Gastrocnemius medialis (tissue), 4 donors: ENCODE data around the gene ARHGAP6.

ENCODE experiments used
- POLR2A ChIP-seq, 2 donors: fragments of 450-650 bp; IDR thresholded peaks; one replicate each; pipeline ENCODE4 v1.6.1; 2017; ENCODE audit warnings: antibody characterized with exemption in 2 of 2, mild to moderate bottlenecking in 2 of 2, moderate library complexity in 2 of 2
- TF ChIP-seq, protein P1 (sequence below), 5 experiments: fragments of 450-650 bp in 3 of 5; fragments of 200-600 bp in 2 of 5; sonication (generic) in 2 of 5; IDR thresholded peaks in 4 of 5; conservative IDR thresholded peaks in 1 of 5; 1 replicate in 4 of 5; 2 replicates in 1 of 5; pipeline ENCODE4 v1.5.1; 2016 to 2019; ENCODE audit warnings: antibody characterized with exemption in 5 of 5, mild to moderate bottlenecking in 3 of 5, moderate library complexity in 3 of 5

DNA sequence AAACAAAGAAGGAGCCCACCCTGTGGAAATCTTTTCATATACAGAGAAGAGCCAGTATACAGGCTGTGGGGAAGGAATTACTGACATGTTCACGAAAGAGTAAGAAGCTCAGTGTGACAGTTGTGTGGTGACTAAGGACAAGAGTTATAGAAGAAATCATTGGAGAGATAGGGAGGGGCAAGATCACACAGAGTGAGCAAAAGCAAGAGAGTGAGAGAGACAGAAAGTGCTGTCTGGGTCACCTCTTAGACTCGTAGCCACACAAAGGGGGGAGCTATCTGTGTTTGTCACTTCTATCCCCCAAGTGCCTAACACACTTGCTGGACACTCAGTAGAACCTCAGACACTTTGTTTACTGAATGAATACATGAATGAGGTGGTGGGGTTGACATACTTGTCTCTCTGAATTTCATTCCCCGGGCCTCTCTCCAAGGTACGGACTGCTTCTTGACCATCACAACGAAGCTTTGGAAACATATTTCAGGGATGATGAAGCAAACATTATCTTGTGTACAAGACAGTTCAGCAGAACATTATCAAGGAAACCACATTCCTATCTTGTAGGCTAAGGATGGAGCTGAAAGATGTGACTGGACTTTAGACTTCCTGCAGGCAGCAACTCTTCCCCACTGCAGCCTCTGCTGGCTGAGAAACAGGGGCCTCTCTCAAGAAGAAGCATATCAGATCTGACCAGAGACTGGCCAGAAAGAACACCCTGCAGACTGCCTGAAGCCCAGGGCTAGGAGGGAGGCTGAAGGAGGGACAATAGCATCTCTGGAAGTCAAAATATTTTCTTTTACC lies 204.3 kb downstream of the ARHGAP6 start:
- TF ChIP-seq, protein P1, sequence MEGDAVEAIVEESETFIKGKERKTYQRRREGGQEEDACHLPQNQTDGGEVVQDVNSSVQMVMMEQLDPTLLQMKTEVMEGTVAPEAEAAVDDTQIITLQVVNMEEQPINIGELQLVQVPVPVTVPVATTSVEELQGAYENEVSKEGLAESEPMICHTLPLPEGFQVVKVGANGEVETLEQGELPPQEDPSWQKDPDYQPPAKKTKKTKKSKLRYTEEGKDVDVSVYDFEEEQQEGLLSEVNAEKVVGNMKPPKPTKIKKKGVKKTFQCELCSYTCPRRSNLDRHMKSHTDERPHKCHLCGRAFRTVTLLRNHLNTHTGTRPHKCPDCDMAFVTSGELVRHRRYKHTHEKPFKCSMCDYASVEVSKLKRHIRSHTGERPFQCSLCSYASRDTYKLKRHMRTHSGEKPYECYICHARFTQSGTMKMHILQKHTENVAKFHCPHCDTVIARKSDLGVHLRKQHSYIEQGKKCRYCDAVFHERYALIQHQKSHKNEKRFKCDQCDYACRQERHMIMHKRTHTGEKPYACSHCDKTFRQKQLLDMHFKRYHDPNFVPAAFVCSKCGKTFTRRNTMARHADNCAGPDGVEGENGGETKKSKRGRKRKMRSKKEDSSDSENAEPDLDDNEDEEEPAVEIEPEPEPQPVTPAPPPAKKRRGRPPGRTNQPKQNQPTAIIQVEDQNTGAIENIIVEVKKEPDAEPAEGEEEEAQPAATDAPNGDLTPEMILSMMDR (IDR thresholded peaks at IDR 0.05 in 4 of 5, conservative IDR thresholded peaks at IDR 0.05 in 1 of 5): no peak
- no peak for TF ChIP-seq POLR2A (IDR thresholded peaks at IDR 0.05)
